Measurements from ENCODE around the gene LRIG1.

LRIG1 gene

GRCh38 chr3:66437341-66437929 lies 63.4 kb downstream of the LRIG1 start:
- TF ChIP-seq CTCF (IDR thresholded peaks at IDR 0.05), result no peak
- DNase-seq (ENCODE audit: low spot score), result no peak
- H3K27ac ChIP-seq, result no peak overlapping the region
- H3K4me3 ChIP-seq, result no peak overlapping the region

GRCh38 chr3:66435989-66436388 lies 64.8 kb downstream of the LRIG1 start:
- no peak for DNase-seq (ENCODE audit: low spot score)
- no peak for TF ChIP-seq CTCF (IDR thresholded peaks at IDR 0.05)

GRCh38 chr3:66434726-66435125 lies 66.1 kb downstream of the LRIG1 start:
- DNase-seq (ENCODE audit: low spot score), result no peak
- Histone ChIP-seq H3K4me3 (no peak overlapping the region), H3K27ac (no peak overlapping the region)
- no peak for TF ChIP-seq CTCF (IDR thresholded peaks at IDR 0.05)

More at GRCh38 chr3:66435989-66436388, 64.8 kb downstream of the LRIG1 start:
- Histone ChIP-seq H3K27ac (no peak overlapping the region), H3K4me3 (no peak overlapping the region)

GRCh38 chr3:66433522-66433782 lies 67.4 kb downstream of the LRIG1 start:
- Histone ChIP-seq H3K4me3 (no peak overlapping the region), H3K27ac (no peak overlapping the region)
- no peak for DNase-seq (ENCODE audit: low spot score)
- TF ChIP-seq CTCF (IDR thresholded peaks at IDR 0.05), result no peak

GRCh38 chr3:66432767-66433521 lies 67.9 kb downstream of the LRIG1 start:
- TF ChIP-seq CTCF (IDR thresholded peaks at IDR 0.05), result no peak
- Histone ChIP-seq H3K4me3 (no peak overlapping the region), H3K27ac (no peak overlapping the region)
- no peak for DNase-seq (ENCODE audit: low spot score)

- H3K27ac ChIP-seq, result no peak overlapping the region
- DNase-seq (ENCODE audit: low spot score), result no peak
- H3K4me3 ChIP-seq, result no peak overlapping the region
- no peak for TF ChIP-seq CTCF (IDR thresholded peaks at IDR 0.05)
Observed at GRCh38 chr3:66432041-66432766, 68.6 kb downstream of the LRIG1 start.

Data from coronary artery (tissue), 2 donors.